ENCODE data around the gene APEX1.

The APEX1 gene

DNA sequence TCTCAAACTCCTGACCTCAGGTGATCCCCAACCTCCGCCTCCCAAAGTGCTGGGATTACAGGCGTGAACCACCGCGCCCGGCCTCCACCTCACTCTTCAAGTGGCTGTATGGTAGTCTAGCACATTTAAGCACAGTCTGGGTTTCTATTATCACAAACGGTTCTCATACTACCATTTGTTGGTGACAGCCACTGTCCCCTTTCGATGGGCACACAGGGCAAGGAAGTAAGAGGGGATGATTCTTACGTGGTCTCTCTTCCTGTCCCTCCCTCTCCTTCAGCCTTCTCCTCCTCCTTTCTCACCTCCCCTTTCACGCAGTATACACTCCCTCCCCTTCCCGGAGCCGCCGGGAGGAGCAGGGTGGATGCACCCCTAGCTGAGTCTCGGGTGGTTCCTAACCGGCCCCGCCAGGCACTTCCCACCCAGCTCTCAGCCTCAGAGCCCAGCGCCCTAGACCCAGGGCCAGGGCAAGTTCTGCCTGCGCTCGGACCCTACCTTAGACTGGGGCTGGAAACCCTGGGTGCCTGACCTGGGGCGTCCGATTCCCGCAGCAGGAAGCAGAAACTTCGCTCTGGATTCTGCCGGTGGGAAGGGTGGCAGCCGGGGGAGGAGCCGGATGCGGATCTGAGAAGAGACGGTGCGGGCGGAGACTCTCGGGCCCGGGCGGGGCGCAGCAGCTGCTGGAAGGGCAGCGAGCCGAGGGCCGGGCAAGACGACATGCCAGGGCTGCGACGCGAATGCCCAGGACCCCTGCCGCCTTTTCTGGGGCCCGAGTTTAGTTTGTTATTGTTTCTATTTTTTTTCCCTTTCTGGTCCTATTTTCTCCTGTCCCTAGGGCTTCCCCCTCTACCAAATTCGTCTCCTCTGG lies 41.9 kb upstream of the APEX1 start, which contains the start of gene TEP1:
TSS of gene TEP1 (minus strand) at position 626 of the 868 bp plus-strand sequence. CDS start 5,062 bp downstream, outside the sequence.
- Histone ChIP-seq H3K14ac (ENCODE audit: low read length) (no peak within 1 kb of the TSS), H2BK5ac (ENCODE audit: low read length) (peak within 1 kb of the TSS; percentile 62), H2AFZ (ENCODE audit: low read length) (peak within 1 kb of the TSS; percentile 99), H3K27ac (replicated peaks; ENCODE audit: low read length) (peak within 1 kb of the TSS; percentile 62), H3K23ac (ENCODE audit: low read depth, low read length, poor library complexity) (peak within 1 kb of the TSS; percentile 98), H4K8ac (ENCODE audit: low read depth, low read length) (no peak within 1 kb of the TSS), H2BK12ac (ENCODE audit: low read length) (peak within 1 kb of the TSS; percentile 69), H2AK5ac (ENCODE audit: low read depth, low read length) (no peak within 1 kb of the TSS), H2BK15ac (ENCODE audit: low read length) (peak within 1 kb of the TSS; percentile 54), H3K9me3 (replicated peaks in 1 of 2; ENCODE audit: control insufficient read depth in 2 of 2, insufficient read depth in 1 of 2, low read depth in 1 of 2, low read length in 2 of 2) (no peaks in the 10 kb centered on the region), H3K9ac (ENCODE audit: low read depth, low read length, poor library complexity) (peak within 1 kb of the TSS; percentile 89), H3K4me2 (ENCODE audit: insufficient read depth, low read length, poor library complexity, severe bottlenecking) (peak within 1 kb of the TSS; percentile 69), H2BK120ac (ENCODE audit: low read depth, low read length) (no peak within 1 kb of the TSS), H3K18ac (ENCODE audit: low read length) (peak within 1 kb of the TSS; percentile 97), H3K79me1 (ENCODE audit: low read depth, low read length) (no peaks in the 10 kb centered on the region), H3K4me1 (ENCODE audit: control insufficient read depth in 2 of 2, insufficient read depth in 1 of 2, low read depth in 1 of 2, low read length in 2 of 2) (peaks cover 0 to 2% of the 10 kb centered on the region in 2 donors), H3K36me3 (replicated peaks in 1 of 2; ENCODE audit: control insufficient read depth in 2 of 2, insufficient read depth in 2 of 2, low read length in 2 of 2) (peaks cover under 1 to 4% of the 10 kb centered on the region in 2 donors), H4K91ac (ENCODE audit: low read depth, low read length, poor library complexity) (no peak within 1 kb of the TSS), H3K4me3 (ENCODE audit: low read length in 2 of 2) (peak within 1 kb of the TSS; percentile 86 to 89), H3K4ac (ENCODE audit: low read length) (no peak within 1 kb of the TSS), H3K27me3 (ENCODE audit: control insufficient read depth in 3 of 3, insufficient read depth in 3 of 3, low read depth in 1 of 3, low read length in 3 of 3) (no peaks in the 10 kb centered on the region)
- WGBS, 2 donors (ENCODE audit: extremely low coverage in 2 of 2, insufficient read length in 2 of 2, insufficient replicate concordance in 1 of 2) = no CpG with 5 or more reads among the region's 43 CpGs
- peak; percentile 67 for DNase-seq (ENCODE audit: low spot score)

DNA sequence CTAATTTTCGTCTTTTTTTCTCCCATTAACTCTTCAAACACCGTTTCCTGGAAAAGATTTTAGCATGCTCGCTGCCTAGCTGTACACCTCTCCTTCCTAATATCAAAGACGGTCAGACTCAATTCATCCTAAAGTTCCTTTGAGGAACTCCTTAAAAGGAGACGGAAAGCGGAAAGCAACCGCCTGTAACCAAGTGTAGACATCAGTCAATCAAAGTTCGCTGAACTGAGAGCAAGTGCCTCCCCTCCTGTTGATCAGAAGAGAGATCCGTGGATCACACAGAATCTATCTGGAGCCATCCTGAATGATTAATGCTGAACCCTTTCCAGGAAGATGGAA lies 41.3 kb upstream of the APEX1 start:
- Histone ChIP-seq H3K27me3 (ENCODE audit: control insufficient read depth in 3 of 3, insufficient read depth in 3 of 3, low read depth in 1 of 3, low read length in 3 of 3) (peaks cover 0 to 3% (median 0%) of the 10 kb centered on the region in 3 experiments), H3K4me1 (ENCODE audit: control insufficient read depth in 2 of 2, insufficient read depth in 1 of 2, low read depth in 1 of 2, low read length in 2 of 2) (peaks cover 0 to 2% of the 10 kb centered on the region in 2 donors), H3K9ac (ENCODE audit: low read depth, low read length, poor library complexity) (no peak overlapping the region), H2AK5ac (ENCODE audit: low read depth, low read length) (no peak overlapping the region), H2BK15ac (ENCODE audit: low read length) (no peak overlapping the region), H3K36me3 (replicated peaks in 1 of 2; ENCODE audit: control insufficient read depth in 2 of 2, insufficient read depth in 2 of 2, low read length in 2 of 2) (no peaks in the 10 kb centered on the region), H3K9me3 (replicated peaks in 1 of 2; ENCODE audit: control insufficient read depth in 2 of 2, insufficient read depth in 1 of 2, low read depth in 1 of 2, low read length in 2 of 2) (no peaks in the 10 kb centered on the region), H3K18ac (ENCODE audit: low read length) (no peak overlapping the region), H3K4me3 (ENCODE audit: low read length in 2 of 2) (peak overlapping the region; percentile 86 to 89), H2AFZ (ENCODE audit: low read length) (peak overlapping the region; percentile 99), H3K4ac (ENCODE audit: low read length) (no peak overlapping the region), H2BK12ac (ENCODE audit: low read length) (no peak overlapping the region), H4K91ac (ENCODE audit: low read depth, low read length, poor library complexity) (no peak overlapping the region), H2BK5ac (ENCODE audit: low read length) (no peak overlapping the region), H3K4me2 (ENCODE audit: insufficient read depth, low read length, poor library complexity, severe bottlenecking) (peak overlapping the region; percentile 69), H4K8ac (ENCODE audit: low read depth, low read length) (no peak overlapping the region), H3K79me1 (ENCODE audit: low read depth, low read length) (no peaks in the 10 kb centered on the region), H2BK120ac (ENCODE audit: low read depth, low read length) (no peak overlapping the region), H3K27ac (replicated peaks; ENCODE audit: low read length) (no peak overlapping the region), H3K23ac (ENCODE audit: low read depth, low read length, poor library complexity) (no peak overlapping the region), H3K14ac (ENCODE audit: low read length) (no peak overlapping the region)
- no CpG with 5 or more reads among the region's 9 CpGs for WGBS, 2 donors (ENCODE audit: extremely low coverage in 2 of 2, insufficient read length in 2 of 2, insufficient replicate concordance in 1 of 2)
- no peak for DNase-seq (ENCODE audit: low spot score)

DNA sequence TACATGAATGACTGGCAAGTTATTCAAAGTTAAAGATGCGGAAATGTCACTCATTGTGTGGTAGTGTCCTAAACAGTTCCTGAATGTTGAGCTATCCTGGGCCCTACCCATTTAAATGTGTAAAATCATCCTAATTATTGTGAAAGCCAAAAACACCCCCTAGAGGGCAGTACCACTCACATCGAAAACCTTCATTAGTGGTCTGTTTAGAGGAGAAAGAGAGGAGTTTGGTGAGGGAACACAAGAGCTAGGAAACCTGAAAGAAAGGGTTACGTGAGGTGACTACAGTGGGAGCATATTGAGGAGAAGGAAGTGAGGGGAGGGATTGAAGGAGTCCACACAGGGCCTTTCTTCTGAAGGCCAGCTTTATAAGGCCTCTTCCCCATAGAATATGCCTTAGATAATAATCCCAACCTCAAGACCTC lies 39.2 kb upstream of the APEX1 start:
- H3K4ac ChIP-seq (ENCODE audit: low read length) = no peak overlapping the region
- H2AFZ ChIP-seq (ENCODE audit: low read length) = peak overlapping the region; percentile 68
- no peak overlapping the region for H3K9ac ChIP-seq (ENCODE audit: low read depth, low read length, poor library complexity)
- H3K14ac ChIP-seq (ENCODE audit: low read length) = no peak overlapping the region
- H2AK5ac ChIP-seq (ENCODE audit: low read depth, low read length) = no peak overlapping the region
- H3K79me1 ChIP-seq (ENCODE audit: low read depth, low read length) = no peaks in the 10 kb centered on the region
- H3K9me3 ChIP-seq (replicated peaks in 1 of 2; ENCODE audit: control insufficient read depth in 2 of 2, insufficient read depth in 1 of 2, low read depth in 1 of 2, low read length in 2 of 2) = no peaks in the 10 kb centered on the region
- H3K18ac ChIP-seq (ENCODE audit: low read length) = no peak overlapping the region
- DNase-seq (ENCODE audit: low spot score) = no peak
- H3K23ac ChIP-seq (ENCODE audit: low read depth, low read length, poor library complexity) = no peak overlapping the region
- no peak overlapping the region for H3K27ac ChIP-seq (replicated peaks; ENCODE audit: low read length)
- H4K8ac ChIP-seq (ENCODE audit: low read depth, low read length) = no peak overlapping the region
- H2BK12ac ChIP-seq (ENCODE audit: low read length) = no peak overlapping the region
- H3K4me2 ChIP-seq (ENCODE audit: insufficient read depth, low read length, poor library complexity, severe bottlenecking) = no peak overlapping the region
- H3K27me3 ChIP-seq (ENCODE audit: control insufficient read depth in 3 of 3, insufficient read depth in 3 of 3, low read depth in 1 of 3, low read length in 3 of 3) = peaks cover 0 to 4% (median 0%) of the 10 kb centered on the region in 3 experiments
- no peaks in the 10 kb centered on the region for H3K36me3 ChIP-seq (replicated peaks in 1 of 2; ENCODE audit: control insufficient read depth in 2 of 2, insufficient read depth in 2 of 2, low read length in 2 of 2)
- H3K4me1 ChIP-seq (ENCODE audit: control insufficient read depth in 2 of 2, insufficient read depth in 1 of 2, low read depth in 1 of 2, low read length in 2 of 2) = peaks cover 0 to 2% of the 10 kb centered on the region in 2 donors
- H4K91ac ChIP-seq (ENCODE audit: low read depth, low read length, poor library complexity) = no peak overlapping the region
- H2BK15ac ChIP-seq (ENCODE audit: low read length) = no peak overlapping the region
- no peak overlapping the region for H3K4me3 ChIP-seq (ENCODE audit: low read length in 2 of 2)
- no peak overlapping the region for H2BK5ac ChIP-seq (ENCODE audit: low read length)
- H2BK120ac ChIP-seq (ENCODE audit: low read depth, low read length) = no peak overlapping the region
- WGBS, 2 donors (ENCODE audit: extremely low coverage in 2 of 2, insufficient read length in 2 of 2, insufficient replicate concordance in 1 of 2) = no CpG with 5 or more reads among the region's 3 CpGs

DNA sequence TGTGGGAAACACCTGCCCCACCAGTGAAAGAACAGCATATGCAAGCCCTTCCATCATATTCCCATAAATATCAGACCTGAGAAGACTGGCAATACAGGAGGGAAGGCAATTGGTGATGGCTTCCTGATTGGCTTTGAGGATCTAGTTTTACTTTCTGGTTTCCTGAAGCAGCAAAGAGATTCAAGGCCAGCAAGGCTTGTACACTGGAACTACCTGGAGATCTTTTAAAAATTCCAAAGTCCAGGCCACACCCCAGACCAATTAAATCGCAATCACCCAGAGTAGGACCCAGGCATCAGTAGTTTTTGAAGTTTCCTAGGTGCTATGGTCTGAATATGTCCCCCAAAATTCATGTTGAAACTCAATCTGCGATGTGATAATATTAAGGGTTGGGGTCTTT lies 38.8 kb upstream of the APEX1 start:
- H3K27ac ChIP-seq (replicated peaks; ENCODE audit: low read length) = no peak overlapping the region
- no peak overlapping the region for H3K9ac ChIP-seq (ENCODE audit: low read depth, low read length, poor library complexity)
- H3K18ac ChIP-seq (ENCODE audit: low read length) = no peak overlapping the region
- H3K79me1 ChIP-seq (ENCODE audit: low read depth, low read length) = no peaks in the 10 kb centered on the region
- no peak overlapping the region for H4K8ac ChIP-seq (ENCODE audit: low read depth, low read length)
- no peak overlapping the region for H3K14ac ChIP-seq (ENCODE audit: low read length)
- no peak overlapping the region for H2BK12ac ChIP-seq (ENCODE audit: low read length)
- no peak overlapping the region for H2AK5ac ChIP-seq (ENCODE audit: low read depth, low read length)
- no peak overlapping the region for H2BK15ac ChIP-seq (ENCODE audit: low read length)
- DNase-seq (ENCODE audit: low spot score) = no peak
- no peak overlapping the region for H4K91ac ChIP-seq (ENCODE audit: low read depth, low read length, poor library complexity)
- H3K4ac ChIP-seq (ENCODE audit: low read length) = no peak overlapping the region
- no peak overlapping the region for H3K23ac ChIP-seq (ENCODE audit: low read depth, low read length, poor library complexity)
- H3K36me3 ChIP-seq (replicated peaks in 1 of 2; ENCODE audit: control insufficient read depth in 2 of 2, insufficient read depth in 2 of 2, low read length in 2 of 2) = no peaks in the 10 kb centered on the region
- H3K4me2 ChIP-seq (ENCODE audit: insufficient read depth, low read length, poor library complexity, severe bottlenecking) = no peak overlapping the region
- H3K27me3 ChIP-seq (ENCODE audit: control insufficient read depth in 3 of 3, insufficient read depth in 3 of 3, low read depth in 1 of 3, low read length in 3 of 3) = peaks cover 0 to 4% (median 0%) of the 10 kb centered on the region in 3 experiments
- no peak overlapping the region for H3K4me3 ChIP-seq (ENCODE audit: low read length in 2 of 2)
- WGBS, 2 donors (ENCODE audit: extremely low coverage in 2 of 2, insufficient read length in 2 of 2, insufficient replicate concordance in 1 of 2) = no CpG with 5 or more reads among the region's 2 CpGs
- no peak overlapping the region for H2BK120ac ChIP-seq (ENCODE audit: low read depth, low read length)
- H2BK5ac ChIP-seq (ENCODE audit: low read length) = no peak overlapping the region
- H3K4me1 ChIP-seq (ENCODE audit: control insufficient read depth in 2 of 2, insufficient read depth in 1 of 2, low read depth in 1 of 2, low read length in 2 of 2) = peaks cover 2% of the 10 kb centered on the region in 2 donors
- H2AFZ ChIP-seq (ENCODE audit: low read length) = peak overlapping the region; percentile 68
- H3K9me3 ChIP-seq (replicated peaks in 1 of 2; ENCODE audit: control insufficient read depth in 2 of 2, insufficient read depth in 1 of 2, low read depth in 1 of 2, low read length in 2 of 2) = no peaks in the 10 kb centered on the region
